Lower lobe of right lung (tissue), 2 donors: ENCODE results near the gene ZNF44. TPM values are rescaled to one million over a fixed set of nuclear protein-coding genes. Genes with fewer than 3 reads are reported as not detected.

ENCODE experiments used
- ATAC-seq, 2 donors: fragments of 200-7000 bp; cut with Tn5 transposase; one replicate each; pipeline ENCODE4 v1.9.1; 2020 to 2022; ENCODE audit warnings: mild to moderate bottlenecking in 2 of 2, moderate library complexity in 2 of 2
- DNase-seq: peaks from one replicate; pipeline ENCODE4 v3.0.0-alpha.2; 2020
- H3K27ac ChIP-seq: fragments of 200-600 bp; one replicate; pipeline ENCODE4 v1.8.0; 2022
- H3K27me3 ChIP-seq: fragments of 200-600 bp; one replicate; pipeline ENCODE4 v1.8.0; 2022; ENCODE audit warnings: low read depth
- H3K36me3 ChIP-seq: fragments of 200-600 bp; one replicate; pipeline ENCODE4 v1.8.0; 2022; ENCODE audit warnings: mild to moderate bottlenecking
- H3K4me1 ChIP-seq: fragments of 200-600 bp; one replicate; pipeline ENCODE4 v1.8.0; 2022
- H3K4me3 ChIP-seq: fragments of 200-600 bp; one replicate; pipeline ENCODE4 v1.8.0; 2022; ENCODE audit warnings: mild to moderate bottlenecking
- H3K9me3 ChIP-seq: fragments of 200-600 bp; one replicate; pipeline ENCODE4 v1.8.0; 2022
- intact Hi-C: fragments of 100-400 bp; cut with DNase I; formaldehyde crosslinking; loops from one replicate; pipeline ENCODE4 v1.11.0; 2022
- total RNA-seq: library from RNA; stranded (reverse); fragmentation: NEBNext Ultra II Directional; extraction: Animal tissue kit (Norgen Biotek cat#: 25700); gene quantifications from one replicate; pipeline ENCODE4 v1.2.1, GENCODE V29; 2021
- TF ChIP-seq, protein P1 (sequence below): fragments of 200-600 bp; IDR thresholded peaks from one replicate; pipeline ENCODE4 v1.8.0; 2022; ENCODE audit warnings: antibody characterized with exemption, mild to moderate bottlenecking
- donor health status: DM: no; HTN: yes; CAD: no; lungs with severe emphysema.

ZNF44 gene
- total RNA-seq, 1 donor from 2014 or later, result 12.8 TPM

GRCh38 chr19:12289790-12290065 lies 5.0 kb downstream of the ZNF44 start:
- Histone ChIP-seq H3K4me1 (peaks cover 37% of the 10 kb centered on the region), H3K27ac (no peak overlapping the region), H3K36me3 (no peaks in the 10 kb centered on the region), H3K27me3 (no peaks in the 10 kb centered on the region), H3K4me3 (no peak overlapping the region), H3K9me3 (no peaks in the 10 kb centered on the region)
- TF ChIP-seq, protein P1, sequence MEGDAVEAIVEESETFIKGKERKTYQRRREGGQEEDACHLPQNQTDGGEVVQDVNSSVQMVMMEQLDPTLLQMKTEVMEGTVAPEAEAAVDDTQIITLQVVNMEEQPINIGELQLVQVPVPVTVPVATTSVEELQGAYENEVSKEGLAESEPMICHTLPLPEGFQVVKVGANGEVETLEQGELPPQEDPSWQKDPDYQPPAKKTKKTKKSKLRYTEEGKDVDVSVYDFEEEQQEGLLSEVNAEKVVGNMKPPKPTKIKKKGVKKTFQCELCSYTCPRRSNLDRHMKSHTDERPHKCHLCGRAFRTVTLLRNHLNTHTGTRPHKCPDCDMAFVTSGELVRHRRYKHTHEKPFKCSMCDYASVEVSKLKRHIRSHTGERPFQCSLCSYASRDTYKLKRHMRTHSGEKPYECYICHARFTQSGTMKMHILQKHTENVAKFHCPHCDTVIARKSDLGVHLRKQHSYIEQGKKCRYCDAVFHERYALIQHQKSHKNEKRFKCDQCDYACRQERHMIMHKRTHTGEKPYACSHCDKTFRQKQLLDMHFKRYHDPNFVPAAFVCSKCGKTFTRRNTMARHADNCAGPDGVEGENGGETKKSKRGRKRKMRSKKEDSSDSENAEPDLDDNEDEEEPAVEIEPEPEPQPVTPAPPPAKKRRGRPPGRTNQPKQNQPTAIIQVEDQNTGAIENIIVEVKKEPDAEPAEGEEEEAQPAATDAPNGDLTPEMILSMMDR, result no peak
- ATAC-seq, result no peak
- intact Hi-C loops, result no loop called here
- no peak for DNase-seq

DNA sequence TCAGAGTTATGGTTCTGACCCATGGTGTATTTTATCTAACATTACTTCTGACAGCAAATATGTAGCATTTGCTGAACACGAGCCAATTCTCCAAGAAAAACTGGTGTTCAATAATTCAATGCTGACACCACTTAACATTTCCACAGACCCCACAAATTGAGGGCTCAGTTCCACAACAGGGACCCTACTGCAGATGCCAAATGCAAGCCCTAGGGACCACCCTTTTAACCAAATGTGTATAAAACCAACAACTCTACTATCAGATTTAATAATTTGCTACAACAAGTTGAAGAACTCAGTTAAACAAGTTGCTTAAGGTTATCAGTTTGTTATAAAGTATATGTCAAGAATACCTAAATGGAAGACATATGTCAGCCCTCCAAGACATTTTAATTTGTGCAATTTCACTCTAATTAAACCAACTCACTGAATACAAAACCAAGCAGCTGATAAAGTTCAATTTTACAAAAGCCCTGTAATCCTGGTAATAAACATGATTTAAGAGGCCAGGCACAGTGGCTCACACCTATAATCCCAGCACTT lies 6.7 kb downstream of the ZNF44 start:
- intact Hi-C loops, result no loop called here
- TF ChIP-seq, protein P1, result no peak
- Histone ChIP-seq H3K4me3 (no peak overlapping the region), H3K9me3 (peaks cover 4% of the 10 kb centered on the region), H3K4me1 (peaks cover 29% of the 10 kb centered on the region), H3K27ac (no peak overlapping the region), H3K27me3 (no peaks in the 10 kb centered on the region), H3K36me3 (no peaks in the 10 kb centered on the region)
- ATAC-seq (no peak), DNase-seq (no peak)

DNA sequence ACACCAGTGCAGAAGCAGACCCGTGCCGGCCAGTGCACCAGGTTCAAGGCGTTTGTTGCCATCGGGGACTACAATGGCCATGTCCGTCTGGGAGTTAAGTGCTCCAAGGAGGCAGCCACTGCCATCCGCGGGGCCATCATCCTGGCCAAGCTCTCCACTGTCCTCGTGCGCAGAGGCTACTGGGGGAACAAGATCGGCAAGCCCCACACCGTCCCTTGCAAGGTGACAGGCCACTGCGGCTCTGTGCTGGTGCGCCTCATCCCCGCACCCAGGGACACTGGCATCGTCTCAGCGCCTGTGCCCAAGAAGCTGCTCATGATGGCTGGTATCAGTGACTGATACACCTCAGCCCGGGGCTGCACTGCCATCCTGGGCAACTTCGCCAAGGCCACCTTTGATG lies 10.1 kb downstream of the ZNF44 start:
- H3K27me3 ChIP-seq, result no peaks in the 10 kb centered on the region
- intact Hi-C loops, result no loop called here
- peaks cover 9% of the 10 kb centered on the region for H3K4me1 ChIP-seq
- TF ChIP-seq, protein P1, result no peak
- no peak for ATAC-seq
- H3K36me3 ChIP-seq, result no peaks in the 10 kb centered on the region
- peaks cover 29% of the 10 kb centered on the region for H3K9me3 ChIP-seq
- DNase-seq, result no peak
- no peak overlapping the region for H3K4me3 ChIP-seq
- no peak overlapping the region for H3K27ac ChIP-seq

- TF ChIP-seq, protein P1, result no peak
- no peak overlapping the region for H3K27ac ChIP-seq
- intact Hi-C loops, result no loop called here
- H3K9me3 ChIP-seq, result peaks cover 33% of the 10 kb centered on the region
- no peaks in the 10 kb centered on the region for H3K27me3 ChIP-seq
- H3K4me1 ChIP-seq, result peaks cover 5% of the 10 kb centered on the region
- ATAC-seq (no peak), DNase-seq (no peak)
- no peaks in the 10 kb centered on the region for H3K36me3 ChIP-seq
- no peak overlapping the region for H3K4me3 ChIP-seq
Measured at GRCh38 chr19:12284226-12284625, 10.5 kb downstream of the ZNF44 start.

- intact Hi-C loops, result no loop called here
- no peaks in the 10 kb centered on the region for H3K27me3 ChIP-seq
- no peak overlapping the region for H3K4me3 ChIP-seq
- TF ChIP-seq, protein P1, result no peak
- DNase-seq (no peak), ATAC-seq (no peak)
- no peaks in the 10 kb centered on the region for H3K4me1 ChIP-seq
- H3K9me3 ChIP-seq, result peaks cover 88% of the 10 kb centered on the region
- H3K27ac ChIP-seq, result no peak overlapping the region
- H3K36me3 ChIP-seq, result peaks cover 27% of the 10 kb centered on the region
Measured at GRCh38 chr19:12278713-12279112, 16.0 kb downstream of the ZNF44 start.
